ENCODE data around the gene ACTN4.
A peak's percentile ranks its signal among the peaks of the same experiment; 100 is the strongest.

The ACTN4 gene

GRCh38 chr19:38730731-38731589 lies 83.5 kb downstream of the ACTN4 start:
- peaks cover 18% of the 10 kb centered on the region for H3K36me3 ChIP-seq (ENCODE audit: control insufficient read depth, insufficient read depth, low read length)
- no peaks in the 10 kb centered on the region for H3K27me3 ChIP-seq (replicated peaks; ENCODE audit: control insufficient read depth, insufficient read depth, low read length)
- TF ChIP-seq, protein P1, sequence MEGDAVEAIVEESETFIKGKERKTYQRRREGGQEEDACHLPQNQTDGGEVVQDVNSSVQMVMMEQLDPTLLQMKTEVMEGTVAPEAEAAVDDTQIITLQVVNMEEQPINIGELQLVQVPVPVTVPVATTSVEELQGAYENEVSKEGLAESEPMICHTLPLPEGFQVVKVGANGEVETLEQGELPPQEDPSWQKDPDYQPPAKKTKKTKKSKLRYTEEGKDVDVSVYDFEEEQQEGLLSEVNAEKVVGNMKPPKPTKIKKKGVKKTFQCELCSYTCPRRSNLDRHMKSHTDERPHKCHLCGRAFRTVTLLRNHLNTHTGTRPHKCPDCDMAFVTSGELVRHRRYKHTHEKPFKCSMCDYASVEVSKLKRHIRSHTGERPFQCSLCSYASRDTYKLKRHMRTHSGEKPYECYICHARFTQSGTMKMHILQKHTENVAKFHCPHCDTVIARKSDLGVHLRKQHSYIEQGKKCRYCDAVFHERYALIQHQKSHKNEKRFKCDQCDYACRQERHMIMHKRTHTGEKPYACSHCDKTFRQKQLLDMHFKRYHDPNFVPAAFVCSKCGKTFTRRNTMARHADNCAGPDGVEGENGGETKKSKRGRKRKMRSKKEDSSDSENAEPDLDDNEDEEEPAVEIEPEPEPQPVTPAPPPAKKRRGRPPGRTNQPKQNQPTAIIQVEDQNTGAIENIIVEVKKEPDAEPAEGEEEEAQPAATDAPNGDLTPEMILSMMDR (IDR thresholded peaks at IDR 0.05; ENCODE audit: insufficient read depth, low read length, poor library complexity, severe bottlenecking), result no peak
- H3K4me3 ChIP-seq (replicated peaks; ENCODE audit: low read depth, low read length), result no peak overlapping the region
- peak; percentile 13 for DNase-seq (ENCODE audit: extremely low read depth, insufficient read length)

DNA sequence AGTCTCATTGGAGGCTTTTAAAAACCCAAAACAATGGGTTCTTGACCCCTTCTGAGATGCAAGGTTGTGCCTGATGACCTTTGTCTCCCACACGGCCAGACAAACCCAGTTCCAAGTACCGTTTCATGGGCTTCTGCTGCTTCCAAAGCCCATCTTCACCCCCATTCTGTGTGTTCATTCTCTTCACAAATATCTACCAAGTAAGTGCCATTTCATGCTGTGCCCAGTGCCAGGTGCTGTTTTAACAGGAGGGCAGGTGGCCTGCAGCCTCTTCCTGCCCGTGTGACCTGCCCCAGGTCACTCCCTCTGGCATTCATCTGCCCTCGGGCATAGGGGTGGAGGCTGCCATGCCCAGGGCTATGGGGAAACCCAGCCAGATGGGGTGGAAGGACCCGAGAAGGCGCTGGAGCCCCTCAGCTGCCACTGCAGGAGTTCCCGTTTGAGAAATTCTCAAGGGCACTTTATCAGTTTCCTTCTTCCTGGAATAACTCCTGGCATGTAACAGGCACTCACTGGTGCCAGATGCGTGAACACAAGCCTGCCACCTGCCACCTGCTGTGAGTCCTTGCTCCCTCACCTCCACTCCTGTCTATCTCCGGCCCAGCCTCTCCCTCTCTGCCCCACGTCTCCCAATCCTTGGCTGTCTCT lies 84.3 kb downstream of the ACTN4 start:
- no peaks in the 10 kb centered on the region for H3K27me3 ChIP-seq (replicated peaks; ENCODE audit: control insufficient read depth, insufficient read depth, low read length)
- peak; percentile 8 for DNase-seq (ENCODE audit: extremely low read depth, insufficient read length)
- H3K4me3 ChIP-seq (replicated peaks; ENCODE audit: low read depth, low read length), result no peak overlapping the region
- TF ChIP-seq, protein P1 (IDR thresholded peaks at IDR 0.05; ENCODE audit: insufficient read depth, low read length, poor library complexity, severe bottlenecking), result no peak
- H3K36me3 ChIP-seq (ENCODE audit: control insufficient read depth, insufficient read depth, low read length), result peaks cover 14% of the 10 kb centered on the region

DNA sequence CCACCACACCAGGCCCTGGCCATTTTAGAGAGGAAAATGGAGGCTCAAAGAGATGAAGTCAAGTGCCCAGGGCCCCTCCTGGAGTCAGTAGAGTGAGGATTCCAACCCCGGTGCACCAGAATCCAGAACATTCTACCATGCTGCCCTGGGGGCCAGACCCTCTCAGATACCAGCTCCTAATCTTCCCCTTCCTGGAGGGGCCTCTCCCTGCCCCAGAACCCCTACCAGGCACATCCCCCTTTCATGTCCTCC lies 85.7 kb downstream of the ACTN4 start:
- TF ChIP-seq, protein P1 (IDR thresholded peaks at IDR 0.05; ENCODE audit: insufficient read depth, low read length, poor library complexity, severe bottlenecking), result no peak
- H3K36me3 ChIP-seq (ENCODE audit: control insufficient read depth, insufficient read depth, low read length), result peaks cover 8% of the 10 kb centered on the region
- H3K4me3 ChIP-seq (replicated peaks; ENCODE audit: low read depth, low read length), result no peak overlapping the region
- H3K27me3 ChIP-seq (replicated peaks; ENCODE audit: control insufficient read depth, insufficient read depth, low read length), result no peaks in the 10 kb centered on the region
- no peak for DNase-seq (ENCODE audit: extremely low read depth, insufficient read length)

DNA sequence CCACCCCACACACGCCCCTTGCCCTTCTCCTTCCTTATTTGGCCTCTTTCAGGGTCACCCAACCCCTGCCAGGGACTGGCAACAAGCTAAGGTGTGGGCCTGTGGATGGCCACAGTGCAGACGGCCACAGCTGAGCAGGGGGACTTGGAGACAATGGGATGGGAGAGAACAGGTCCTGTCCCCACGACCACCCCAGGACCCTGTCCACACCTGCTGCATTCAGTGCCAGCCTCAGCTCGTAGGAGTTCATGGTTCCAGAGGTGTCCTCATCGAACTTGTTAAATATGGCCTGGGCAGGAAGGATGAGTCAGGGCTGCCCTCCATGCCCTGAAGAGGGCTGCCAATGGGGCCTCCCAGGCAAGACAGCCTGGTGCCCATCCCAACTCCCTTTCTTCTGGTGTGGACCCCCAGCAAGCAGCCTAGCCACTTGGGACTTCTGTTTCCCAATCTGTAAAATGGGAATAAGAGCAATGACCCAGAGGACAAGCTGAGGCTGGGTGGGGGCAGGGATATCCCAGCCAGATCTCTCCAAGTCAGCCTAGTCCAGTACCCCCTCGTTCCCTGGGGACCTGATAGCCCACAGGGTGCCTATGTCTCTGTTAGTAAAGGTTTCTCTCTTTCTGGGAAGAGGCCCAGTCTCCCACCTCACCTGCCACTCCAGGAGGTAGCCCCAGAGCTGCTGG lies 86.2 kb downstream of the ACTN4 start:
- no peaks in the 10 kb centered on the region for H3K27me3 ChIP-seq (replicated peaks; ENCODE audit: control insufficient read depth, insufficient read depth, low read length)
- peaks cover 8% of the 10 kb centered on the region for H3K36me3 ChIP-seq (ENCODE audit: control insufficient read depth, insufficient read depth, low read length)
- peak; percentile 23 for DNase-seq (ENCODE audit: extremely low read depth, insufficient read length)
- TF ChIP-seq, protein P1 (IDR thresholded peaks at IDR 0.05; ENCODE audit: insufficient read depth, low read length, poor library complexity, severe bottlenecking), result no peak
- peak overlapping the region; percentile 63; the same call in 1 of the 2 replicates for H3K4me3 ChIP-seq (replicated peaks; ENCODE audit: low read depth, low read length)

GRCh38 chr19:38734176-38734425 lies 86.7 kb downstream of the ACTN4 start:
- Histone ChIP-seq H3K36me3 (ENCODE audit: control insufficient read depth, insufficient read depth, low read length) (peaks cover 6% of the 10 kb centered on the region), H3K4me3 (replicated peaks; ENCODE audit: low read depth, low read length) (peak overlapping the region; percentile 63; the same call in 1 of the 2 replicates), H3K27me3 (replicated peaks; ENCODE audit: control insufficient read depth, insufficient read depth, low read length) (no peaks in the 10 kb centered on the region)
- TF ChIP-seq, protein P1 (IDR thresholded peaks at IDR 0.05; ENCODE audit: insufficient read depth, low read length, poor library complexity, severe bottlenecking), result no peak
- no peak for DNase-seq (ENCODE audit: extremely low read depth, insufficient read length)

All from GM06990 (cell line).